Bronchial epithelial cell (primary cell): ENCODE measurements around the gene ZNF175. TPM values are rescaled to one million over a fixed set of nuclear protein-coding genes. Genes with fewer than 3 reads are reported as not detected.

ENCODE experiments used
- DNase-seq: peaks from one replicate; pipeline ENCODE4 v3.0.0-alpha.2; 2010; ENCODE audit warnings: low read depth
- FAIRE-seq: peaks from 2 replicates; lab custom pipeline; 2011; peaks lifted over from hg19 to GRCh38; lab: Jason Lieb, UNC
- H3K27me3 ChIP-seq: 2 replicates; pipeline ENCODE4 v1.5.1; 2011; ENCODE audit warnings: low read length; ENCODE audit not compliant: control insufficient read depth, insufficient read depth
- H3K36me3 ChIP-seq: 2 replicates; pipeline ENCODE4 v1.5.1; 2011; ENCODE audit warnings: low read length; ENCODE audit not compliant: control insufficient read depth, insufficient read depth
- H3K4me3 ChIP-seq: 2 replicates; pipeline ENCODE4 v1.5.1; 2011; ENCODE audit warnings: mild to moderate bottlenecking, low read depth, low read length, control low read depth
- total RNA-seq: library from RNA; depleted of rRNA; stranded (reverse); fragments of >200 nt; gene quantifications from 2 replicates; pipeline ENCODE4 v1.2.1, GENCODE V29; 2014
- TF ChIP-seq, protein P1 (sequence below): IDR thresholded peaks from 2 replicates; pipeline ENCODE4 v1.5.1; 2011; ENCODE audit warnings: mild to moderate bottlenecking, moderate library complexity, low read length, control low read depth, inconsistent platforms; ENCODE audit not compliant: insufficient read depth, severe bottlenecking

ZNF175 gene
- total RNA-seq, 1 donor from 2014 or later = 1.6 TPM

DNA sequence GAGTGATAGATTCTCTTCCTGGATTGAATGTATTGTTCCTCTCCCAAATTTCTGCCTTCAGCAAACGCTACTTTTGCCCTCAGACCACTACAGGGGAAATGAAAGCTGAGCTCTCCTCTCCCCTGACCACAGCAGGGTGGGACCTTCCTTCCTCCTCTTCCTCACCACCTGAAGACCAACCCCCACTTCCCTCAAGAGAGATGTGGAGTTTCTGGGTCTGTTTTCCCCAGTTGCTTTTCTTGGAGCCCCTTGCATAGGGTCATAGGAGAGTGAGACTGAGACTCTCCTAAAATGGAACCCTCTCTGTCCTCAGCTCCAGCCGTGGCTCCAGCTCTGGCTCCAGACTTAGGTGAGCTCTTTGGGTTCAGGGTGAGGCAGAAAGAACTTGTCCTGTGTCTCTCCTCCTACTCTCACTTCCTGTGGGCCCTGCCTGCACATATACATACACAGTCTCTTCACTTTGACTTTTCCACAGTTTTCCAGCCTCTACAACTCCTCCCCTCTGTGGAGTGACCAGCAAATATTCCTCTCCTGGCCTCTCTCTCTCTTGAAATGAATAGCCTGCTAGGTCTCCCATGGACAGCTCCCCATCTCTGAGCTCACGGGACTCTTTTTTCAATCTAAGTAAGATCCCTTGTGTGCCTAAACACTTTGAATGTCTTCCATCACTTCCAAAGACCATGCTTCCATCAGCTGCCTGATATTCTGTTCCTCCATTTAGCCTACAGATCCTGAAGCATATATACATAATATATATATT, 19.2 kb upstream of the ZNF175 start:
- TF ChIP-seq, protein P1, sequence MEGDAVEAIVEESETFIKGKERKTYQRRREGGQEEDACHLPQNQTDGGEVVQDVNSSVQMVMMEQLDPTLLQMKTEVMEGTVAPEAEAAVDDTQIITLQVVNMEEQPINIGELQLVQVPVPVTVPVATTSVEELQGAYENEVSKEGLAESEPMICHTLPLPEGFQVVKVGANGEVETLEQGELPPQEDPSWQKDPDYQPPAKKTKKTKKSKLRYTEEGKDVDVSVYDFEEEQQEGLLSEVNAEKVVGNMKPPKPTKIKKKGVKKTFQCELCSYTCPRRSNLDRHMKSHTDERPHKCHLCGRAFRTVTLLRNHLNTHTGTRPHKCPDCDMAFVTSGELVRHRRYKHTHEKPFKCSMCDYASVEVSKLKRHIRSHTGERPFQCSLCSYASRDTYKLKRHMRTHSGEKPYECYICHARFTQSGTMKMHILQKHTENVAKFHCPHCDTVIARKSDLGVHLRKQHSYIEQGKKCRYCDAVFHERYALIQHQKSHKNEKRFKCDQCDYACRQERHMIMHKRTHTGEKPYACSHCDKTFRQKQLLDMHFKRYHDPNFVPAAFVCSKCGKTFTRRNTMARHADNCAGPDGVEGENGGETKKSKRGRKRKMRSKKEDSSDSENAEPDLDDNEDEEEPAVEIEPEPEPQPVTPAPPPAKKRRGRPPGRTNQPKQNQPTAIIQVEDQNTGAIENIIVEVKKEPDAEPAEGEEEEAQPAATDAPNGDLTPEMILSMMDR = no peak
- DNase-seq (no peak), FAIRE-seq (no peak)
- H3K4me3 ChIP-seq = no peak overlapping the region
- H3K36me3 ChIP-seq = no peaks in the 10 kb centered on the region
- H3K27me3 ChIP-seq = no peaks in the 10 kb centered on the region

DNA sequence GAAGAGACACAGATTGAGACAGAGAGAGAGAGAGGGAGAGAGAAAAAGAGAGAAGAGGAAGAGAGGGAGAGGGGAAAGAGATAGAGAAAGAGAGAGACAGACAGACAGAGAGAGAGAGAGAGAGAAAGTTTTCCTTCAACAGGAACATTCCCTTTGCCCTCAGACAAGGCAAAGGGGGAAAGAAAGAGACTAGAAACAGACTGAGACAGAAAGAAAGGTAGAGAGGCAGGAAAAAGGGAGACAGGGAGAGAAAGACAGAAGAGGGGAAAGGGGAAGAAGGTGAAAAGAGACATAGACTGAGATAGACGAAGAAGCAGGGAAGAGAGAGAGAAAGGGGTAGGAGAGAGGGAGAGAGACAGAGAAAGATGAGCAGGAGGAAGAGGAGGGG, 18.5 kb upstream of the ZNF175 start:
- no peaks in the 10 kb centered on the region for H3K36me3 ChIP-seq
- TF ChIP-seq, protein P1 = no peak
- no peak for DNase-seq
- H3K4me3 ChIP-seq = no peak overlapping the region
- no peak for FAIRE-seq
- no peaks in the 10 kb centered on the region for H3K27me3 ChIP-seq

DNA sequence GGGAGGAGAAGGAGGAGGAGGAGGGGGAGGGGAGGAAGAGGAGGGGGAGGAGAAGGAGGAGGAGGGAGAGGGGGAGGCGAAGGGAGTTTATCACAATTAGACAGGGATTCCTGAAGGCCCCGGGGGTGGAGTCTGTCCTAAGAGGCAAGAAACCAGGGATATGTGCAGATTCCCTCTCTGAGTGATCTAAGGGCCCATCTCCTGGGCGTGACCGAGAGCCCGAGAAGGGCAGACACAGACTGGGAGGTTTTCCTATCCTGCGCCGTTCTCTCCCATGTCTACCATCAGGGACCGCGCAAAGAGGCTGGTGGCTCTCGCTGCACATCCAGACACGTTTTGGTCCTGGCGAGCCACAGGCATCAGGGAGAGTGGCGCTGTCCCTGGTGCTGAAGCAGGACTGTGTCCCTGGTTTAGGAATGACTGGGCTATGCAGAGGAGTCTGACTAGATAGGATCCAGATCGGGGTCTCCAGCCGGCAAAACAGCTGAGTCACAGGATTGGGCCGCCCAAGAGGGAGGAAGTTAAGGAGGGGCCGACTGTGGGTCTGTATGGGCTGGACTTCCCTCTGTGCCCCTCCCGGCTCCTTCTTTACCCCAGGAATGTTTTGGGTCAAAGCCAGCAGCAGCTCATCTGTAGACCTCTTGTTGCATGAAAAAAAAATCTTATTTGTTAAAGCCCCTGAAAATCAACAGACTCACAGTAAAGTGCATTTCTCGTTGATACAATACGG, 17.9 kb upstream of the ZNF175 start:
- H3K36me3 ChIP-seq = no peaks in the 10 kb centered on the region
- H3K4me3 ChIP-seq = no peak overlapping the region
- no peak for FAIRE-seq
- TF ChIP-seq, protein P1 = no peak
- DNase-seq = peak; percentile 22
- H3K27me3 ChIP-seq = no peaks in the 10 kb centered on the region

DNA sequence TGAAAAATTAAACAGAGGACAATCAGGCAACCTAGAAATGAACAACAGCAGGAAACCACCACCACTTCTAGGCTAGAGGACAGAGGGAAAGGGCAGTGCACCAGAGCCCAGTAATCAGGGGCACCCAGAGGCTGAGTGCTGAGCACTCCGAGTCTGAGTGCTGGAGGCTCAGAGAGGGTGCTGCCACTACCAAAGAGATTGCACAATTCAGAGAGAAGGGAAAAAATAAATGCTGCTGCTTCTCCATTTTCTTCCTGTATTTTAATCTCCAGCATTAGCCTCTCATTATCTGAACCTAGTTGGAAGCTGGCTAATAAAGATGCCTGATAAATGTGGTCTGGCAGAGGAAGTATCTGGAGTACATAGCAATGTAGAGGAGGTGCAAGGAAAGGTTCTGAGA, 11.8 kb upstream of the ZNF175 start:
- FAIRE-seq (no peak), DNase-seq (no peak)
- TF ChIP-seq, protein P1 = no peak
- Histone ChIP-seq H3K4me3 (no peak overlapping the region), H3K27me3 (no peaks in the 10 kb centered on the region), H3K36me3 (no peaks in the 10 kb centered on the region)

DNA sequence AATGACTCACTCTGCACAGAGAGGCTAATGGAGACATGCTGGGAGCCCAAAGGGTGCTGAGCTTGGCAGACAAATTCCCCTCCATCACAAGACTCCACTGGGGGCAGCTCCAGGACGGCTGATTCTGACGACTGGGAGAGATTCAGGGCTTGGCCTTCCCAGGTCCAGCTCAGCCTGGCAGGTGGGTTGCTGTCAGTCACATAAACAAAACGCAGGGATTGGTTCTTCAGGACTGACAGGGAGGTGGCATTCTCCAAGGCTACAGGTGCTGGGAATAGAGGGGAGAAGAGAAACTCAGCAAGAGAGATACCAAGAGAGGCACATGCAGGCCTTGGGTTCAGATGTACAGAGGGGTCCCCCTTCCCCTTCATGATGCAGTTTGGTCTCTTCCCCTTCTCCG, 10.7 kb upstream of the ZNF175 start:
- H3K4me3 ChIP-seq = no peak overlapping the region
- no peaks in the 10 kb centered on the region for H3K36me3 ChIP-seq
- FAIRE-seq (peak; percentile 13), DNase-seq (no peak)
- H3K27me3 ChIP-seq = no peaks in the 10 kb centered on the region
- TF ChIP-seq, protein P1 = no peak

DNA sequence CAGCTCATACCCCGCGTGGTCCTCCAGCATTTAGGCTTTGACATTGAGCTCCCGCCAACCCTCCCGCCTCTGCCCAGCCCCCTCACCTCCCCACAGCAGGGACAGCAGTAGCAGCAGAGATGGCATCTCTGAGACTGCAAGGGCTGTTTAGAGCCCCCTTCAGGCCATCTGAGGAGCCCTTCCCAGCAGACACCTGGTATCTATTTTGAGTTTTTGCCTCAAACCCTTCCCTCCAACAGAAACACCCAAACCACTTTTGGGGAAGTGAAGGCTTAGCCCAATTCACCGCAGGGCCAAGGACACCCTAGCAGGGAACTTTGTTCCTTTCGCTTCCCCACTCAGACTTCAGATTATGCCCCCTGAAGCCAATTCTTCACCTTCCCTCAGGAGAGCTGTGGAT, 6.3 kb upstream of the ZNF175 start:
- Histone ChIP-seq H3K36me3 (no peaks in the 10 kb centered on the region), H3K27me3 (no peaks in the 10 kb centered on the region), H3K4me3 (no peak overlapping the region)
- TF ChIP-seq, protein P1 = no peak
- FAIRE-seq (no peak), DNase-seq (no peak)
